AG10803 (cell line): ENCODE measurements around the gene KCNK18.

Experiments used
- DNase-seq: peaks from one replicate; pipeline ENCODE4 v3.0.0; 2010; ENCODE audit warnings: low read depth
- H3K4me3 ChIP-seq: 2 replicates; pipeline ENCODE4 v1.5.1; 2011; ENCODE audit warnings: mild to moderate bottlenecking, low read length, control low read depth
- CTCF ChIP-seq: conservative IDR thresholded peaks from 2 replicates; pipeline ENCODE4 v1.5.1; 2011; ENCODE audit warnings: mild to moderate bottlenecking, low read length, control low read depth, inconsistent platforms

Gene KCNK18

GRCh38 chr10:117242463-117242832 is 45.2 kb downstream of the KCNK18 start:
- DNase-seq: no peak
- H3K4me3 ChIP-seq: no peak overlapping the region
- TF ChIP-seq CTCF: no peak

GRCh38 chr10:117246997-117247671 is 49.8 kb downstream of the KCNK18 start:
- TF ChIP-seq CTCF: no peak

GRCh38 chr10:117248750-117249465 is 51.6 kb downstream of the KCNK18 start:
- TF ChIP-seq CTCF: no peak
- no peak overlapping the region for H3K4me3 ChIP-seq
- peak; percentile 60 for DNase-seq

More at GRCh38 chr10:117246997-117247671, 49.8 kb downstream of the KCNK18 start:
- H3K4me3 ChIP-seq: no peak overlapping the region
- DNase-seq: peak; percentile 52

GRCh38 chr10:117249493-117250093 is 52.3 kb downstream of the KCNK18 start:
- TF ChIP-seq CTCF: no peak
- no peak overlapping the region for H3K4me3 ChIP-seq
- no peak for DNase-seq

GRCh38 chr10:117250411-117250810 is 53.1 kb downstream of the KCNK18 start:
- DNase-seq: no peak
- H3K4me3 ChIP-seq: no peak overlapping the region
- TF ChIP-seq CTCF: no peak

GRCh38 chr10:117253908-117254307 is 56.6 kb downstream of the KCNK18 start:
- DNase-seq: no peak
- no peak for TF ChIP-seq CTCF
- H3K4me3 ChIP-seq: no peak overlapping the region

- DNase-seq: no peak
- no peak overlapping the region for H3K4me3 ChIP-seq
- no peak for TF ChIP-seq CTCF
Measured at GRCh38 chr10:117254338-117254737, 57.0 kb downstream of the KCNK18 start.
